HG02943 (cell line): Measurements from ENCODE around the gene SLCO1B3.
"Not testable (repeated sequence)": the region's sequence is repeated elsewhere in the genome, so short reads cannot be mapped to it uniquely, and the experiment has no call there.

Experiments
- ATAC-seq: cut with Tn5 transposase; IDR thresholded peaks from one replicate; pipeline ENCODE4 v1.9.1; 2021; ENCODE audit warnings: mild to moderate bottlenecking, low read depth, moderate library complexity; ENCODE audit not compliant: unreplicated experiment

Gene SLCO1B3

GRCh38 chr12:20810487-20810886 lies at the start of gene SLCO1B3:
TSS of gene SLCO1B3 (plus strand) at chr12:20810705. CDS start at chr12:20815739, 5,034 bp downstream.
- ATAC-seq: no peak

GRCh38 chr12:20777420-20777819 lies 33.1 kb upstream of the SLCO1B3 start:
- ATAC-seq: no peak

- ATAC-seq: no peak
Observed at GRCh38 chr12:20778969-20779368, 31.5 kb upstream of the SLCO1B3 start.

DNA sequence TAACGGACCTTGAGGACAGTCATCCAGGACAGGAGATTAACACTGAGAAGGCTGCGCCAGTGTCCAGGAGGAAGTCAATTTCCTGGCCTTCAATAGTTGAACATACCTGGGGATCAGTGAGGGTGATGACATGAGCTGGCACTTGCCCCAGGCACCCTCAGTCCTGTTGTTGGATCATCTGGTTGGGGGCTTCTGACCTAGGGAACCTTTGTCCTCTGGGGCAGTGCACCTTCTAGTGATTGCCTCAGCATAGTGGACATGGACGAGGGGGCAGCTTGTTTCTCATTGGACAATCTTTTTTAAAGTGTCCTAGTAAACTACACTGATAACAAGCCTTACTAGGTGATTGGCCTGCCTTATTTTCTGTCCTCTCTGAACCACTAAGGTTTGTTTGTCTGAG lies 30.5 kb upstream of the SLCO1B3 start:
- not testable (repeated sequence) for ATAC-seq

DNA sequence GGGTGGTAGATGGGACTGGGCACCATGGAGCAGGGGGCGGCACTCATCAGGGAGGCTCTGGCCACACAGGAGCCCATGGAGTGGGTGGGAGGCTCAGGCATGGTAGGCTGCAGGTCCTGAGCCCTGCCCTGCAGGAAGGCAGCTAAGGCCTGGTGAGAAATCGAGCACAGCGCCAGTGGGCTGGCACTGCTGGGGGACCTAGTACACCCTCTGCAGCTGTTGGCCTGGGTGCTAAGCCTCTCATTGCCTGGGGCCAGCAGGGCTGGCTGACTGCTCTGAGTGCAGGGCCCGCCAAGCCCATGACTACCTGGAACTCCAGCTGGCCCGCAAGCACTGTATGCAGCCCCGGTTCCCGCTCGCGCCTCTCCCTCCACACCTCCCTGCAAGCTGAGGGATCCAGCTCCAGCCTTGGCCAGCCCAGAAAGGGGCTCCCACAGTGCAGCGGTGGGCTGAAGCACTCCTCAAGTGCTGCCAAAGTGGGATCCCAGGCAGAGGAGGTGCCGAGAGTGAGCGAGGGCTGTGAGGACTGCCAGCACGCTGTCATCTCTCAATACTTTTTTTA lies 26.6 kb upstream of the SLCO1B3 start:
- not testable (repeated sequence) for ATAC-seq

GRCh38 chr12:20792971-20793370 lies 17.5 kb upstream of the SLCO1B3 start:
- no peak for ATAC-seq

- ATAC-seq: no peak
Observed at GRCh38 chr12:20798554-20798953, 12.0 kb upstream of the SLCO1B3 start.

- no peak for ATAC-seq
Observed at GRCh38 chr12:20800160-20800559, 10.3 kb upstream of the SLCO1B3 start.

DNA sequence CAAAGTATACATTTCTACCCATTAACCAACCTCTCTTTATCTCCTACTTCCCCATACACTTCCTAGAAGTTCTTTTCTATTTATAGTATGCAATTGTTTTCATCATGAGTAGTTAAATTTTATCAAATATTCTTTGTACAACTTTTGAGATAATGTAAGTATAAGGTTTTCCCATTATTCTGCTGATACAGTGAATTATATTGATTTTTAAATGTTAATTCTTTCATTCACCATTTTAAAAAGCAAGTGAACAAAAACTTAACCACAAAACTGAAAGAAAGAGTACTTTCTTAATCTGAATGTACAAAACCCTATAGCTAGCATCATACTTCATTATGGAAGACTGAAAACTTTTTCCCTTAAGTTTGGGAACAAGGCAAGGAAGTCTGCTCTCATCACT lies 9.5 kb upstream of the SLCO1B3 start:
- ATAC-seq: no peak

GRCh38 chr12:20805921-20806320 lies 4.6 kb upstream of the SLCO1B3 start:
- no peak for ATAC-seq

- no peak for ATAC-seq
Observed at GRCh38 chr12:20807192-20808080, 3.1 kb upstream of the SLCO1B3 start.

- ATAC-seq: no peak
Observed at GRCh38 chr12:20808521-20808920, 2.0 kb upstream of the SLCO1B3 start.

DNA sequence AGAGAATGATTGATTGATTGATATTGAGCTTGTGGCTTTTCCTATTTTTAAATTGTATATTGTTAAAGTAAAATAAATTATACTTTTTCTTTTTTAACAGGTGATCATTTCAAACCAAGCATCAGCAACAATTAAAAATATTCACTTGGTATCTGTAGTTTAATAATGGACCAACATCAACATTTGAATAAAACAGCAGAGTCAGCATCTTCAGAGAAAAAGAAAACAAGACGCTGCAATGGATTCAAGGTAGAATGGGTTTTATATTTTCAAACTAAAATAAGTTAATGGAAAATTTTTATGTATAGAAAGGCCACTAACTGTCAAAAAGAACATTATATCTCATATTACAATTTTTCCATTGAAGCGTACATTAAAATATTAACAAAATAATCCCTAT lies 5.1 kb downstream of the SLCO1B3 start:
- no peak for ATAC-seq

GRCh38 chr12:20822415-20822814 lies 11.9 kb downstream of the SLCO1B3 start:
- no peak for ATAC-seq

GRCh38 chr12:20822925-20823324 lies 12.4 kb downstream of the SLCO1B3 start:
- no peak for ATAC-seq

GRCh38 chr12:20829919-20830318 lies 19.4 kb downstream of the SLCO1B3 start:
- no peak for ATAC-seq

DNA sequence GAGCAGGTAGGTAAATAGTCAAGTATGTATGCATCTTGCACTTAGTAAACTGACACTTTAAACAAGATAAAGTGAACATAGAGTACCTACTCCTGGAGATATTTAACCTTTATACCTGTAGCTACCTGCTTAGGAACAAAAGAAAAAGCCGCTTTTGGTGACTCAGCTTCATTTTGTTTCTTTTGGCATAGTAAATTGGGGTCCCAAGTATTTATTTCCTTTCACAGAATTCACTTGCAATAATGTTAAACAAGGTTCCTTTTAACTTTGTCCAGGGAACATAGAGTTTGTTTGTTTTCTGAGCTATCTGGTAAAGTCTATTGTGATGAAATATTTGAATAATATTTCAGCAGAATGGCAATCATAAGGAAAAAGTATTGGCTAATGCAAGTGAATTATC lies 20.0 kb downstream of the SLCO1B3 start:
- ATAC-seq: no peak

DNA sequence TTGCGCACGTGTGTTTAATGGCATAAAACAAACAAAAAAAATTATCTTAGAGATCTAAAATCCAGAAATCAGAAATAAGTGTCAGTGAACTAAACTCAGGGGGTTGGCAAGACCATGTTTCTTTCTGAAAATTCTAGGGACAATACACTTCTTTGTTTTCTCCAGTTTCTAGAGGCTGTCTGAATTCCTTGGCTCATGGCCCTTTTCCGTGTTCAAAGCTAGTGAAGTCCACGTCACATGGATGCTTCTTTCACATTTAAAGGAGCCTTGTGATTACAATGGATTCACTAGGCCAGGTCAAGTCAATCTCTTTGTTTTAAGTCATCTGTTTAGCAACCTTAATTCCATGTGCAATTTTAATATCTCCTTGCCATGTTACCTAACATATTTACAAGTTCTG lies 22.4 kb downstream of the SLCO1B3 start:
- ATAC-seq: no peak

DNA sequence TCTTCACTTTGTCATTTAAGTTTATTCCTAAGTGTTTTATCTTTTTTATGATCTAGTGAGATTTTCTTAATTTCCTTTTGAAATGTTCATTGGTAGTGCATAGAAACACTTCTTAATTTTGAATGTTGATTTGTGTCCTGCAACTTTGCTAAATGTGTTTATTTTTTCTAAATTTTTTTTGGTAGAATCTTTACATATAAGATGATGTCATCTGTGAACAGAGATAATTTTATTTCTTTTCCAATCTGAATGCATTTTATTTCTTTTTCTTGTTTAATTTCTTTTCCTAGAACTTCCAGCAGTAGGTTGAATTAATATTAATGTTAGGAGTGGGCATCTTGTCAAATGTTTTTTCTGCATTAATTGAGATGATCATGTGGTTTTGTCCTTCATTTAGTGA lies 42.1 kb downstream of the SLCO1B3 start:
- ATAC-seq: no peak

DNA sequence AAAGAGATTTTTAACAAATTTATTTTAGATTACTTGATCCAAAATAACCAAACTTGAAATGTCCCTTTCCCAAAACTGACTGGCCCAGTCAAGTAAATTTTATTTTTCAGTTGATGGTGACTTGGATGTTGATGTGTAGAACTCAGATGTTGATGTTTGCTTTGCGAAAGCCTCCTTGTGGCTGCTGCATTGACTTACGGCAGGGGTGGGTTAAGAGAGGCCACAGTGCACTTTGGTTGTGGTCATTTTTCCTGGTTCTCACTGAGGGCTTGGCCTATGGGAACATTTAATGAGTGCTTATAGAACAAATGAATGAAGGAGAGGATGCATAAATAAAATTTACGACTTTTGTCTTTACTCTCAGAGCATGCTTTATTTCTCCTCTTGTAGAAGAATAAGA lies 52.6 kb downstream of the SLCO1B3 start:
- ATAC-seq: no peak

DNA sequence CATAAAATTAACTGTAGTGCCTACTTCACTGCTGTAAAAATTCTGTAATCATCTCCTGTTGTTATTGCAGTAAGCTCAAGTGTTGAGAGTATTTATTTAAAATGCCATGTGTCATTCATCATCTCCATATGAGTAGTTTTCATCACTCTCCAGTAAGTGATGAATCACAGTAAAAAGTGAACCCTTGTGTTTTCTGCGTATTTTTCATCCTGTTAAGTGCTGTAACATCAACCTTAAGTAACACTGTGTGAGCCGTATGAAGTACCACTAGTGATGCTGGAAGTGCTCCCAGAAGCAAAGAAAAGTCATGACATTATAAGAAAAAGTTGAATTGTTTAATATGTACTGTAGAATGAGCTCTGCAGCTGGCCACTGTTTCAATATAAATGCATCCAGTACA lies 55.4 kb downstream of the SLCO1B3 start:
- ATAC-seq: no peak

DNA sequence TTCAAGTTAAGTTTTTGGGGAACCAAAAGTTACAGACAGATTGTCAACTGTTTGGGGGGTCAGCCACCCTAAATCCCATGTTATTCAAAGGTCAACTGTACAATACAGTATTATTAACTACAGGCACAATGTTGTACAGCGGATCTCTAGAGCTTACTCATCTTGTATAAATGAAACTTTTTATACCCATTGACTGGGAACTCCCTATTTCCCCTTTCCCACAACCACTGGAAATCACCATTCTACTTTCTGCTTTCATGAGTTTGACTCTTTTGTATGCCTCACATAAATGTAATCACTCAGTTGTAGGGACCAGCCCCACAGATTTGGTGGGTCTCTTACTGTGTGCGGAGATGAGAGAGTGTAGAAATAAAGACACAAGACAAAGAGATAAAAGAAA lies 57.8 kb downstream of the SLCO1B3 start:
- ATAC-seq: no peak
